IPS-18a (cell line): ENCODE data around the gene STRN.
"Not testable (repeated sequence)": the region's sequence is repeated elsewhere in the genome, so short reads cannot be mapped to it uniquely, and the experiment has no call there.

Experiments
- H3K27ac ChIP-seq: one replicate; pipeline ENCODE4 v1.5.1; 2013; ENCODE audit warnings: low read length
- H3K27me3 ChIP-seq: one replicate; pipeline ENCODE4 v1.6.1; 2013; ENCODE audit warnings: mild to moderate bottlenecking, low read length; ENCODE audit not compliant: control insufficient read depth, insufficient read depth
- H3K36me3 ChIP-seq: one replicate; pipeline ENCODE4 v1.6.1; 2013; ENCODE audit warnings: low read depth, low read length; ENCODE audit not compliant: control insufficient read depth
- H3K4me1 ChIP-seq: one replicate; pipeline ENCODE4 v1.6.1; 2013; ENCODE audit warnings: low read depth, low read length; ENCODE audit not compliant: control insufficient read depth
- H3K4me3 ChIP-seq: one replicate; pipeline ENCODE4 v1.5.1; 2013; ENCODE audit warnings: low read length
- H3K9ac ChIP-seq: one replicate; pipeline ENCODE4 v1.6.1; 2013; ENCODE audit warnings: mild to moderate bottlenecking, low read length, moderate library complexity
- H3K9me3 ChIP-seq: one replicate; pipeline ENCODE4 v1.6.1; 2013; ENCODE audit warnings: low read depth, low read length; ENCODE audit not compliant: control insufficient read depth

STRN gene

GRCh38 chr2:36858551-36859365 is 107.6 kb downstream of the STRN start:
- no peak overlapping the region for H3K9ac ChIP-seq
- no peak overlapping the region for H3K4me3 ChIP-seq
- peaks cover 15% of the 10 kb centered on the region for H3K36me3 ChIP-seq
- no peaks in the 10 kb centered on the region for H3K27me3 ChIP-seq
- H3K4me1 ChIP-seq: peaks cover 2% of the 10 kb centered on the region
- no peak overlapping the region for H3K27ac ChIP-seq
- H3K9me3 ChIP-seq: no peaks in the 10 kb centered on the region

DNA sequence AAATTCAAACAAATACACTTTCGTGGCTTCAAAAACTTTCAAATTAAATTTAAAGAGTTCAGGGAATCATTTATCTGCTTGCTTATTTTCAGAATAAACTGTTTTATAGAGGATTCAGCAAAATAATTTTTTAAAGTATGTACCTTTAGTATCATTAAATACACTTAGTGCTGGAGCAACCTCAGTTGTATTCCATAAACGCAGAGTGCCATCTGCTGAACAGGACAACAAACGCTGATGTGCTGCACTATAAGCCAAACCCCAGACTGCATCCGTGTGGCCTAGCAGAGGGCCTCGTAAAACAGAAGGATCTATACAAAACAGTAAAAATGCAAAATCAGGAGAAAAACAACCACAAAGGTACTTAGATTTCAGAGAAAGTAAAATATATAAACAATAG is 108.6 kb downstream of the STRN start:
- Histone ChIP-seq H3K4me1 (peaks cover 2% of the 10 kb centered on the region), H3K9ac (no peak overlapping the region), H3K27me3 (no peaks in the 10 kb centered on the region), H3K36me3 (peaks cover 15% of the 10 kb centered on the region), H3K9me3 (no peaks in the 10 kb centered on the region), H3K27ac (no peak overlapping the region), H3K4me3 (no peak overlapping the region)

DNA sequence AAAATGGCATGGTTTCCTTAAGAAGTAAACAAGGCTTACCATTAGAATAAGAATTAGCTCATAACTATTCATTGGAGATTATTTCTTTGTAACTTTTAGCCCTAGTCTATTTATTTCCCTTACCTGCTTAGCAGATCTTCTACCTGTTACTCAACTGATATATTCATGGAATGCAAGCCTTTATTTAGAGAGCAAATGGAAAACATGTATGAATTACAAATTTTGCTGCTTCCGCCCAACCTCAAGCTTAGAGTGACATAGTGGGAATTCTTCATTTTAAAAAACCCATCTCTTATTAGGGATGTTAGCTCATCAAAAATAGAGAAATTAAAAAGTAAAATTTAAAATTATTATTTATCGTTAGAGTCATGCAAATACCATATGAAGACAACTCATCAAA is 110.9 kb downstream of the STRN start:
- no peak overlapping the region for H3K27ac ChIP-seq
- peaks cover 2% of the 10 kb centered on the region for H3K4me1 ChIP-seq
- no peak overlapping the region for H3K9ac ChIP-seq
- H3K27me3 ChIP-seq: no peaks in the 10 kb centered on the region
- H3K36me3 ChIP-seq: peaks cover 16% of the 10 kb centered on the region
- no peak overlapping the region for H3K4me3 ChIP-seq
- H3K9me3 ChIP-seq: no peaks in the 10 kb centered on the region

DNA sequence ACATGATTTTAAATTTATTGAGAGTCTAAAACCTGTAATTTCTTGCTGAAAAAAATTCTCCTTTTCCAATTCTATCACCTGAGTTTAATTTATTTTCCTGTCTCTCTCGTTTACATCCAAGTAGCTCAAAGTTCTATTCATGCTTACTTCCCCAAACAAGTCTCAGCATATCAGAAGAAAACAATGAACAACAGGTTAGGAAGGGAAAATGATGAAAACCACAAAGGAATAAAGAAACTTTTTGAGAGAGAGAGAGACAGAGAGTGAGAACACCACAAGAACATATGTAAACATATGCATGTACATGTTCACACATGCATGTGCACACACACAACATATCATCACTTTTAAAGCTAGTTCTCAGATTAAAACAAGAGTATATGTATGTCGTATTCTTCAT is 112.1 kb downstream of the STRN start:
- H3K9me3 ChIP-seq: no peaks in the 10 kb centered on the region
- no peaks in the 10 kb centered on the region for H3K27me3 ChIP-seq
- H3K9ac ChIP-seq: no peak overlapping the region
- peaks cover 2% of the 10 kb centered on the region for H3K4me1 ChIP-seq
- H3K36me3 ChIP-seq: peaks cover 25% of the 10 kb centered on the region
- no peak overlapping the region for H3K27ac ChIP-seq
- H3K4me3 ChIP-seq: no peak overlapping the region

- Histone ChIP-seq H3K36me3 (peaks cover 21% of the 10 kb centered on the region), H3K27ac (no peak overlapping the region), H3K9ac (no peak overlapping the region), H3K4me3 (no peak overlapping the region), H3K9me3 (no peaks in the 10 kb centered on the region), H3K4me1 (peaks cover 7% of the 10 kb centered on the region), H3K27me3 (no peaks in the 10 kb centered on the region)
Measured at GRCh38 chr2:36849265-36849664, 117.1 kb downstream of the STRN start.

GRCh38 chr2:36843838-36844237 is 122.5 kb downstream of the STRN start:
- no peak overlapping the region for H3K4me3 ChIP-seq
- H3K27ac ChIP-seq: no peak overlapping the region
- no peaks in the 10 kb centered on the region for H3K27me3 ChIP-seq
- H3K9ac ChIP-seq: no peak overlapping the region
- H3K9me3 ChIP-seq: no peaks in the 10 kb centered on the region
- peaks cover 23% of the 10 kb centered on the region for H3K4me1 ChIP-seq
- peaks cover 3% of the 10 kb centered on the region for H3K36me3 ChIP-seq

GRCh38 chr2:36839976-36840617 is 126.2 kb downstream of the STRN start:
- Histone ChIP-seq H3K4me3 (no peak overlapping the region), H3K9me3 (no peaks in the 10 kb centered on the region), H3K9ac (no peak overlapping the region), H3K4me1 (peaks cover 29% of the 10 kb centered on the region), H3K27ac (no peak overlapping the region), H3K27me3 (no peaks in the 10 kb centered on the region), H3K36me3 (no peaks in the 10 kb centered on the region)

DNA sequence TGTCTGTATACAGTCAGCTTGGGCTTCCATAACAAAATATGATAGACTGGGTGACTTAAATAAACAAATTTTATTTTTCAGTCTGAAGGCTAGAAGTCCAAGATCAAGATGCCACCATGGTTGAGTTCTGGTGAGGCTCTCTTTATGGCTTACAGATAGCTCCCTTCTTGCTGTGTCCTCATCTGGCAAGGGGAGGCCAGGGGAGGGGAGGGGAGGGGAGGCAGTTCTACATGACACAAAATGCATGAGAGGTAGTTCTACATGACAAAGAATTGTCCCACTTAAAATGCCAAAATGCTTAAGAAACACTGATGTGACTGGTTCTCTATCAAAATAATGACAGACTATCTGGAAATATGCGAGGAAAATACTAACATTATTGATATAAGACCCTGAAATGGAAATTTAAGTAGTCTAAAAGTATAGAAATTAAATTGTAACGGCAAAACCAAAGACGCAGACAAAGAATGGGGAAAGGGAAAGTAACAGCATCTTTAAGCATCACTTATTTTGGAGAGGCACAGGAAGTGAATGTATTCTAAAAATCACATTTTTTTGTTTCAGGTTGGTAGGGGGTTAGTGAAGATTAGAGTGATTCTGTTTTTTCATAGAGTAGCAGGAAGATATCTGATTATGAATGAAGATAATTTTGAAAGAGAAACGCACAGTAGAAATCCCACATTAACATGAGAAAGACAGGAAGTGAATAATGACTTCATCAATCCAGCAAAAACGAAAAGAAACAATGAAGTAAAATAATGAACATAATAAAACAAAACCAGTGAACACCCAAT is 131.4 kb downstream of the STRN start:
- peak overlapping the region; percentile 62 for H3K27ac ChIP-seq

DNA sequence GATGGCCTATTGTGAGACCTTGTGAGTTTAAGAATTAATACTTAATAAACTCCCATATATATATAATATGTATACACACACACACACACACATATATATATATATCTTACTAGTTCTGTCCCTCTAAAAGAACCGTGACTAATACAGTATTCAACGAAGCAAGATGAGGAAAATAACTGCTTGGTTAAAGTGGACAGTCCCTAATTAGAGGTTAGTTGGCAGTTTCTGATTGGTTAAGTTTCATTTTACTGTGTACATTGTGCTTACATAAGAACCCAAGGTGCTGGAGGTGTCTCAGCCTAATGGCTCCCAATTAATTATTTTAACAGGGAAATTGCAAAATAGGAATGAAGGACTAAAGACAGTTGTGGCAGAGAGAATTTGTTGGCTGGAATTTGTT is 132.1 kb downstream of the STRN start:
- Histone ChIP-seq H3K27me3 (no peaks in the 10 kb centered on the region), H3K27ac (no peak overlapping the region), H3K4me3 (no peak overlapping the region)

More for the DNA sequence above, 131.4 kb downstream of the STRN start:
- H3K4me3 ChIP-seq: peak overlapping the region; percentile 1
- H3K36me3 ChIP-seq: no peaks in the 10 kb centered on the region
- peaks cover 15% of the 10 kb centered on the region for H3K4me1 ChIP-seq
- H3K9ac ChIP-seq: no peak overlapping the region
- no peaks in the 10 kb centered on the region for H3K9me3 ChIP-seq
- no peaks in the 10 kb centered on the region for H3K27me3 ChIP-seq

DNA sequence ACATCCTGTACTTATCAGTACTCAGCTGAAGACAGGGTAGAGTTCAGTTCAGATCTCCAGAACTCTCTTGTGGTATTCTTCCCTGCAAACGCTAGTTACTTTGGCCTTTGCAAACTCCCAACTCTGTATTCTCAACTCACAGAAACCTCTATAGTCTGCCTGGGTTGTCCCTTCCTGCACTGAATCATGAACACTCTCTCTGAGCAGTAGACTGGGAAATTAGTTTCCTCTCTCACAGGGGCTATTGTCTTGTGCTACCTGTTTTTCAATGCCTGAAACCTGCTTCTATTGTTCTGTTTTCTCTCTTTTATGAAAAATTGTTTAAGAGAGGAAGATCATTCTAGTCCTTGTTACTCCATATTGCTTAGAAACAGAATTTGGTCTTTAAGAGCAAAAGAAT is 135.2 kb downstream of the STRN start:
- peaks cover 14% of the 10 kb centered on the region for H3K4me1 ChIP-seq
- H3K36me3 ChIP-seq: no peaks in the 10 kb centered on the region
- H3K9ac ChIP-seq: no peak overlapping the region
- H3K27me3 ChIP-seq: no peaks in the 10 kb centered on the region
- H3K27ac ChIP-seq: no peak overlapping the region
- H3K9me3 ChIP-seq: no peaks in the 10 kb centered on the region
- H3K4me3 ChIP-seq: no peak overlapping the region

More for the DNA sequence above, 132.1 kb downstream of the STRN start:
- Histone ChIP-seq H3K36me3 (no peaks in the 10 kb centered on the region), H3K9ac (no peak overlapping the region), H3K4me1 (peaks cover 14% of the 10 kb centered on the region), H3K9me3 (no peaks in the 10 kb centered on the region)

DNA sequence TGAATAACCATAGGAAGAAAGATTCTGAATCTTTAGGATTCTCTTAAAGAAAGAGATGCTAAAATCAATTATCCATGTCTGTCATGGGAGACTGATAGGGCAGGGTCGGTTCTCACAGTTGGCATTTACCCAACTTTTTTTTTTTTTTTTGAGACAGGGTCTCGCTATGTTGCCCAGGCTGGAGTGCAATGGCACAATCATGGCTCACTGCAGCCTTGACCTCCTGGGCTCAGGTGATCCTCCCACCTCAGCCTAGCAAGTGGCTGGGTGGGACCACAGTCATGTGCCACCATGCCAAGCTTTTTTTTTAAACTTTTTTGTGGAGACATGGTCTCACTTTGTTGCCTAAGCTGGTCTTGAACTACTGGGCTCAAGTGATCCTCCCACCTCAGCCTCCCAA is 141.7 kb downstream of the STRN start:
- not testable (repeated sequence) for H3K9me3 ChIP-seq, H3K9ac ChIP-seq, H3K36me3 ChIP-seq, H3K27me3 ChIP-seq, H3K4me1 ChIP-seq
- Histone ChIP-seq H3K27ac (peak overlapping the region; percentile 25), H3K4me3 (peak overlapping the region; percentile 4)
